ENCODE measurements around the gene WHRN.

WHRN gene

DNA sequence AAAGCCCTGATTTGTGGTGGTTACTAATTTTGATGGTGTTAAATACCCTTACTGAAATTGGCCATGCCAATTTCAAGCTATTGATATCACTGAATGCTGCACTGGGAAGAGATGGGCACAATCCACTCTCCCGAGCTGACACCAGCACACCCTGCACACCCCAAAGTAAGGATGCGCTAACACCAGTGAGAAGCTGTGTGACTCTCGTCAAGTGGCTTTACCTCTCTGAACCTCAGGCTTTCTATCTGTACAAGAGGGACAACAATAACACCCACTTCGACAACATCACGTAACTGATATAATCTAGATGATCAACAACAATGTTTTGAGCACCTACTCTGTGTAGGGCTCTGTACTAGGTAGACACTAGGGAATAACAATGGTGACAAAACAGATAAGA is 109.5 kb downstream of the WHRN start:
- no peak for DNase-seq

DNA sequence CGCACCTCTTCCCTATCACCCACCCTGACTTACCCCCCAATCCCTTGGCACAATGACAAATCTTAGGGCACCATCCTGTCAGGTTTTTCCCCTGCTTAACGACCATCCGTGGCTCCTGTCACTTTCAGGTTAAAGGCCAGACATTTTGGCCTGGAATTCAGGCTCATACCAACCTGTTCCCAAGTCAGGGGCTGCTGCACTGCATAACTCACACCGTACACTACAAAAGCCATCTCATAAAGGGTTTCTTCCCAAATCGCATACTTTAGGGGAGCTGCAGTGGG is 110.0 kb downstream of the WHRN start:
- no peak for DNase-seq

DNA sequence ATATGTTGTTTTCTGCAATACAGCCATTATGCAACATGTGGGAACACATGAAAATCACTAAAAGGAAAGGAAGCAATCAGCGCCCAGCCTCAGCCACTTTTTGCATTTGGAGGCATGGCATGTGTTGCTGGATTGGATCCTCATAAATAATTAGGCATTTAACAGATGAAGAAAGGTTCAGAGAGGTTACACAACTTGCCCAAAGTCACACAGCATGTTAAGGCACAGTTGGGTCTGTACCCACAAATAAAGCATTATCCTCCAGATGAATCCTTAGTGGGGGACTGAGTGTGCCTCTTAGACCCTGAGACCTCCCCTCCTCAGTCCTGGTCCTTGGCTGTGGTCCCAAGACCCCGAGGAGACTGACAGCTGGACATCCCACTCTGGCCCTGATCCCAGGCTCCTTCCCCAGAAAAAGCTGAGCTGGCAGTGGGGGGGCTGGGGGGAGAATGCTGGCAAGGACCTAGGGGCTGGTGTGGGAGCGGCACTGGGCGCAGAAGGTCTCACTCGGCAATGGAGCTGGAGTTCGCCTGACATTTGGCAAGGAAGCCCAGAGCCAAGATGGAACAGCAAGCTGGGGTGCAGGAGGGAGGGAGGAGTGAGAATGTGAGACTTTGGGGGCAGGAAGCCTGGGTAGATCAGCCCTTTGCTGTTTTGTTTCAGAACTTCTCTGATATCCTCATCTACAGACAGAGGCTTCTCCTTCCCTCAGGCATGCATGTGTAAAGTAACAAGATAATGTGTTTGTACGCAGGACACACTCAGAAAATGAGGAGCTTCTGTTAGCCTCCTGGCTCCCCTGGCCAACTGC is 110.5 kb downstream of the WHRN start:
- DNase-seq: no peak

DNA sequence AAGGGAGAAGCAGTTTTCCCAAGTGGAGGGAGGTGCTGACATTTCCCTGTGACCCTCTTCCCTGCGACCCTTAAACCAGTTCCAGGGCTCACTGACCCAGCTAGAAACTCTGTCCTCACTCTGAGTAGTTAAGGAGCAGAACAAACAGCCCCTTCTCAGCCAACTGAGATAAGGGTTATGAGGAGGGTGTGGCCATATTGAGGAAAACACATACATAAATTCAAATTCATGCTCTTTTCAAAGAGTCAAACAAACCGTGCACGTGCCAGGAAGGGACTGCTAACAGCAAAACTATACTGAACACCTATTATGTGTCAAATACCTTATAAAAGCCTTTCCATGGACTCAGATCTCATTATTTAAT is 112.5 kb downstream of the WHRN start:
- no peak for DNase-seq

DNA sequence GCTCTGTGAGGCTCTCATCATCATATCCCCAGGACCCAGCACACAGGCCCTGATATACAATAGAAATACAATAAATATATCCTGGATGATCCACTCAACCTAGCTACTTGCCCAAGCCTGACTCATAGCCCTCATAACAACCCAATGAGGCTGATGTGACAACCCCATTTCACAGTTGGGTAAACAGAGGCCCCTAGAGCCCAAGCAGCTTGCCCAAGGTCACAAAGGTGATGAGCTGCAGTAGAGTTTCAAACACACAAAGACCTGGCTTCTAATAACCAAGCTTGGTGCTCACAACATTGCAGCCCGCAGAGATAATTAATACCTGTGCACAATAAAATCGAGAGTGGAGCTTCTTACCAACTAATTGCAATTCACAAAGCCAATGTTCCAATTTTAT is 114.3 kb downstream of the WHRN start:
- no peak for DNase-seq

DNA sequence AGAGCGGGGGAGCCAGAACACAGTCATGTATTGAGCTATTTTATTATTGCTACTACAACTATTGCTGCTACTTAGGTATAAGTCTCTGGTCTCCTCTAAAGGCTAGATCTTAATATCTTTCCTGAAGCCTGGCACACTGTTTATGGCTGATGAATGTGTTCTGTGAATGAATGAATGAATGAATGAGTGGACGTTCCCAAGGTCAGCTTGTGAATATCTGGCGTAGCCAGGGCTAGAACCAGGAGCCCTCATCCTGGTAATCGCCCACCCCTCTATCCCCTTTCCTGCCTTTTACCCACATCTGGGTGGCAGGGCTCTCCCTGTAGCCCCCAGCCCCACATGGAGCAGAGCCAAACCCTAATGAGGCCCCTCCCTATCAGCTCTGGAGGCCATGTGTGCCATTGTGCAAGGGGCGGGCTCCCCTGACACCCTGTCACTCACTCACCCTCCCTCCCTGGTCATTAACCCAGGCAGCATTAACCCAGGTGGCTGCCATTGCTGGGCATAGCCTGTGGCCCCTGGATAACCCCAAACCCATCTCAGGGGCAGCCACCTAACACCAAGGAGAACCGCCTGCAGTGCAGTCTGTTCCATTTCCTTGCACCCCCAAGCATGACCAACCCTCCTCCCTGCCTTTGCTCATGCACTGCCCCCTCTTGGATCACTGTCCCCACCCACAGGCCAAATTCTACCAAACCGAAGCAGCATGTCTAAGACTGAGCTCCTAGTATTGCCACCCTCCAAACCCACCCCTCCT is 115.5 kb downstream of the WHRN start:
- peak in 1 of 5 donors; percentile 18 for DNase-seq

DNA sequence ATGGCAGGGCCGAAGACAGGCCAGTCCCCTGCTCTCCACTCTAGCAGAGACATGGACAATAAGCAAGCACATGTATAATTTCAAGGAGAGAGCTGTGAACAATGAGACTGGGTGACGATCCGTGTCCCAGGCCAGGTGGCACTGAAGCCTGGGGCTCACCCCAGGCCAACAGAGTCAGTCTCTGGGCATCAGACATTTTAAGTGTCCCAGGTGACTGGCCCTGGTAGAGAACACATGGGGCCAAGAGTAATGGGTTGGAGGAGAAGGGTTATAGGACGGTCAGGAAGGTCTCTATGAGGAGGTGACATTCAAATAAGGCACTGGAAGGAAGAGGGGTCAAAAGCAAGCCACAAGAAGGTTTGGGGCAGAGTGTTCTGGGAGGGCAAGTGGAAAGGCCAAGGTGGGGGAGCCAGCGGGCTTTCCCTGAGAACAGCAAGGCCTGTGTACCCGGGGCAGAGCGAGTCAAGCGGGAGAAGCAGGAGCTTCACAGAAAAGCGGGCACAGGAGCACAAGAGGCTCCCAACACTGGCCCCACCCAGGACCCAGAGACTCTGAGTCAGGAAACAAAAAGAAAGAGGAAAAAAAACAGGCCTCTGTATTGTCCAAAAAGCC is 116.4 kb downstream of the WHRN start:
- DNase-seq: no peak

DNA sequence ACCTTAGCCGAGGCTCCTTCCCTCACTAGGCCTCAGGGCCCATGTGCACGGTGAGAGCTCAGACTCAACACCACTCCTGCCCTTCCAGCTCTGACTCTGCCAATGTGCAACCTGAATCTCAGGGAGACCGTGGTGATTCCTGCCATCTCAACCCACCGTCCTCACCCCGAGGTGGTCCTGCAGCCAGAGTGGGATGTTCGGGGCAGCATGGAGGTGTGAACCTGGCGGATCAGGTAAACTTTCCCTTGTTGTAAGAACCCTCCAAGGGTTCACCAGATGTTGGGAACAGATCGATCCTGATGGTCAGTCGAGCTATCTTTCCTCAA is 117.0 kb downstream of the WHRN start:
- DNase-seq: no peak

DNA sequence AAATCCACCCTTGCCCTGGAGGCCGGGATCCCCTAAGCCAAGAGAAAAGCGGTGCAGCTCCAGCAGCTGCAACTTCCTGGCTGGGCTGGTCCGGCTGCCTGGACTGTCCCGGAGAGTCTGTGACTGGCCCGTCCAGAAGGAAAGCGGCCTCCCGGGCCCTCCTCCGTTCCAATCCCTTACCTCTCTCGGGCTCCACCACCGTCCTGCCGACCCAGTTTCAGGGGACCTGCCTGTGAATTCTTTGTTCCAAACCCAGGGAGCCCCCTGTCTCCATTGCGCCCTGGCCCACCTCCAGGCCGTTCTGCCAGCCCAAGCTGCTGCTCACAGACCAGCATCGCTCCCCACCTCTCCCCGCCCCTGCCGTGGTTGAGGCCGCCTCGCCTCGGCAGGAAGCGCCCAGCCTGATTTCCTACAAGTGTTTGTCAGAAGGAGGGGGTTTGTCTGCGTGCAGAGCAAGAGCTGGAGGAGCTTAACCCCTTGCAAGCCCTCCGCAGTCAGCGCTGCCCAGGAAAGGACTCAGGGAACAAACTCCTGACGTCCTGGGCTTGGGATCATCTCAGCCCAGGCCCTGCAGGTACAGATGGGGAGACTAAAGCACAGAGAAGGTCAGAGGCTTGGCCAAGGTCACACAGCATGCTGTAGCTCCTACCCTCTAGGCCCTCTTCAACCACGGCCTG is 117.5 kb downstream of the WHRN start, which contains the start of gene AKNA:
Gene AKNA, minus strand, starts transcription at position 303 of the 677 bp plus-strand sequence. CDS start 6,649 bp downstream, outside the sequence.
- peak; percentile 58 to 91 (median 73) for DNase-seq

DNA sequence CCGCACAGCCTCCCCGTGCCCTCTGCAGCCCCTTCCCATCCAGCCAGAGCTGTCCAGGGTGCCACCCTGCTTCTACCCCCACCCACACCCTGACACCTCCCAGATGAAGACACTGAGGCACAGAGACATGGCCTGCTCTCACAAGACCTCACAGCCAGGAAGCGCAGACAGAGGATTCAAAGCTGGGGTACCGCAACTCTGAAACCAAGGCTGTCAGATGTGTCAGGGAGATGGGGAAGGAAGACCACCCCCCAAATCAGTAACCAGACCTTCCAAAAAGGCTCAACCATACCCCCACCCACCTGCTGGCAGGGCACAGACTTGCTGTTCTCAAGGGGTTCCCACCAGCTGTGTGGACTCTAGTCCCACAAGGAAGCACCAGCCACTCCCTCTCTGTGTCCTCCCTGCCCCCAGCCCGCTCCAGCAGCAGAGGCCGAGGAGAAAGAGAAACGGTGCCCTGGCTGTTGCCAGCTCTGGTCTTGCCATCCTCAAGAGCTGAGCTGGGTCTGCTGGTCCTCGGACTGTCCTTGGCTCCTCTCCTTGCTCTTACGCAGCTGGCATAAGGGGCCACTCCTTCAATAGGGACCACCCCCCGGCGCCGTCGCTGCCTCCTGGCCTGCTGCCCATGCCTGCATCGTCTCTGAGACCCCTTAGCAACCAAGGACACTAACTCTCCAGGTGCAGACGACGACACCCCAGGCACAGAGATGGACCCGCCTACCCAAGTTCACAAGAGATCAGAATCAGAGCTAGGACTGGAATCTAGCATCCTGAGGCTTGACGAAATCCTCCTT is 118.2 kb downstream of the WHRN start:
- DNase-seq: peak in 1 of 5 donors; percentile 44

DNA sequence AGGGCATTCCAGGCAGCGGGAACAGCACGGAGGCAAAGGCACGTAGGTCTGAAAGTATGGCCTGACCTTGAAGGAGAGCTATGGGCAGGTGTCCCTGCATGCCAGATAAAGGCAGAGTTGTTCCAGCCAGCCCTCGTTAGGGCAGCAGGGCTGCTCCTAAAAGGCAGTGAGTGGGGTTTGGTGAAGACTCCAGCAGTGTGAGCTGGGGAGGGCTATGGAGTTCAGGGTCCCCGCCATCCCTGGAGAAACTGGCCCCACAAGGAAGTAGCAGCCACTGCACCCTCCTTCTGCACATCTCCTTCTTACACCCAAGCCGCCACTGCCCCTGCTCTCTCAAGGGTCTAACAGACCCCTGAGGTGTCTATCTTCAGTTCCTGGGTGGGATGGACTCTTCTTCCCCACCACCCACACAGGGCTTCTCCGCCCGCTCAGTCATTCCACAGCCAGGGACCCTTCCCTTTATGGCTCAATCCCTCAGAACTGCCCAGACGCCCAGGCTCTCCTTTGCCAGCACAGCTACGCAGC is 118.8 kb downstream of the WHRN start:
- DNase-seq: peak in 1 of 5 donors; percentile 34

DNA sequence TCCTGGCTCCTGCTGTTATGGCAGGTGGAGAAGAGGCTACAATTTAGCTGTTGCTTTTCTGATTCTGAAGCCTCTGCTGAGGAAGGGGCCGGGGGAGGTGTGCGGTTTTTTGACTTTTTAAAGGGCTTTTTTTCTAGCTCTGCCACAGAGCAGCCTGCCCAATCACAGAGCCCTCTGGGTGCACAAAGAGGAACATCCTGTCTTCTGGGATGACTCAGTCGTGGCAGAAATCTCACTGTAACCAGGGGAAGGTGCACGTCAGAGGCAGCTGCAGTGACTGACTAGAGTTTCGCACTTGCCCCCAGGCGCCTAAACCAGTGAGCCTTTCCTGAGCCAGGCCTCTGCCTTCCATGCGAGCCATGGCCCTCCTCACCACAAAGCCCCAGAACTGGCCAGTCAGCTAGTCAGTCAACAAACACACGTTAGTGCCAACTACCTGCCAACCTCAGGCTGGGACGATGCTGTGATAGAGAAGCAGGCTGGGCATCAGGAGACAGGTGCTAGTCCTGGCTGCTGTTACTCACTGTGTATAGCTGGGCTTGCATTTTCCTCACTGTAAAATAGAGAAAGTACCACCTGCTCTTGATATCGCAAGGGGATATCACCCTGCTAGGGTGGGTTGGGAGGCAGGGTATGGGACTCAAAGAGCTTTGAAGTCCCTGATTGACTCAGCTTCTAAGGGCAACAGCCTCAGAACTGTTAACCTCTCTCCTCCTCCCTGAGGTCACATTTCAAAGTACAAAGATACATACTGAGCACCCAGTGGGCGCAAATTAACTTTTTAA is 119.7 kb downstream of the WHRN start:
- DNase-seq: peak; percentile 71 to 98 (median 81)

DNA sequence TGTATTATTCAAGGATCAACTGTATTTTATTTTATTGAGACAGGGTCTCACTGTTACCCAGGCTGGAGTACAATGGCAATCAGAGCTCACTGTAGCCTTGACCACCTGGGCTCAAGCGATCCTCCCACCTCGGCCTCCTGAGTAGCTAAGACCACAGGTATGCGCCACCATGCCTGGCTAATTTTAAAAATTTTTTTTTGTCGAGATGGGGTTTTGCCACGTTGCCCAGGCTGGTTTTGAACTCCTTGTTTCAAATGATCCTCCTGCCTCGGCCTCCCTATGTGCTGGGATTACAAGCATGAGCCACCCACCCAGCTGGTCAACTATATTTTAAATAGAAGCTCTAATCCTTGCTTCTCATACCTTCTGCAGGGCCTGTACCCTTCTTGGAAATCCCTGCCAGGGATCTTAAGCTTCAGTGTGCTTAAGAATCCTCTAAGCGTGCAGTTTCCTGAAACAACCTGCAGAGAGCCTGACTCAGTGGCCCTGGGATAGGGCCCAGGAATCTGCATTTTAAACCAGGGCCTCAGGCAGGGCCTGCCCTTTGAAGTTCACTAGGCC is 120.4 kb downstream of the WHRN start:
- DNase-seq: no peak

DNA sequence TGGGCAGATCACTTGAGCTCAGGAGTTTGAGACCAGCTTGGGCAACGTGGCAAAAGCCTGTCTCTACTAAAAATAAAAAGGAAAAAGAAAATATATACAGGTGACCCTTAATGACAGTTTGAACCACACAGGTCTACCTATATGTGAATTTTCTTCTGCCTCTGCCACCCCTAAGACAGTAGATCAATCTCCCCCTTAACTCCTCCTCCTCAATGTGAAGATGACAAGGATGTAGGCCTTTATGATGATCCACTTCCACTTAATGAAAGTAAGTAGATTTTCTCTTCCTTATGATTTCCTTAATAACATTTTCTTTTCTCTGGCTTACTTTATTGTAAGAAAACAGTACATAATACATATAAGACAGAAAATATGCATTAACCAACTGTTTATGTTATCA is 120.9 kb downstream of the WHRN start:
- peak in 1 of 5 donors; percentile 27 for DNase-seq

DNA sequence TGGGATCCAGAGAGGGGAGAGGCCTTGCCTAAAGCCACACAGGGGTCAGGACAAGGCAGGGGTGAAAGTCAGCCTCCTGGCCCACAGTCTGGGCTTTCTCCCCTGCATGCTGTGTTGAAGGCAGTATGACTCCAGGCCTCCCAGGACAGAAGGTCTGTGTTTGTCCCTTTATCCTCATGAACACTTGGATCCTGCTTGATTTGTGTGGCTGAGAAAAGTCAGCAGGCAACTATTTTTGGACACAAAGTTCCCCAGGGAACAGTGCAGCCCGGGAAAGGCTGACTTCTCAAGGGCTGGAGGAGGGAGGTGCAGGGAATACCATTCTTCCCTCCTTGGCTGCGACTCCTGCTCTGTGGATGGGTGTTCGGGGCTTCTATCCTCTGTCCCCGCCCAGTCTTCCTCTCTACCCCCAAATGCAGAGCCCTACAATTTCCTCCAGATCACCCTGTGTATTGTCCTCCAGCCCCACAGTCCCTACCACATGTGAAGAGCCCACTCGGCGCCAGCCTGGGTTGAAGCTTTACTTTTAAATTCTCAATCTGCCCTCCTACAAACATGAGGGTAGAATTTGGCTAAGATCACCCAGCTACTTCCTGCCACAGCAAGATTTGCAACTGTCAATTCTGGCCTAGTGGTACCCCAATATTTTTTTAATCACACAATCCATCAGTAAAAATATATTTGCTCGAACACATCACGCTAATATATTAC is 121.6 kb downstream of the WHRN start:
- peak in 1 of 5 donors; percentile 28 for DNase-seq

DNA sequence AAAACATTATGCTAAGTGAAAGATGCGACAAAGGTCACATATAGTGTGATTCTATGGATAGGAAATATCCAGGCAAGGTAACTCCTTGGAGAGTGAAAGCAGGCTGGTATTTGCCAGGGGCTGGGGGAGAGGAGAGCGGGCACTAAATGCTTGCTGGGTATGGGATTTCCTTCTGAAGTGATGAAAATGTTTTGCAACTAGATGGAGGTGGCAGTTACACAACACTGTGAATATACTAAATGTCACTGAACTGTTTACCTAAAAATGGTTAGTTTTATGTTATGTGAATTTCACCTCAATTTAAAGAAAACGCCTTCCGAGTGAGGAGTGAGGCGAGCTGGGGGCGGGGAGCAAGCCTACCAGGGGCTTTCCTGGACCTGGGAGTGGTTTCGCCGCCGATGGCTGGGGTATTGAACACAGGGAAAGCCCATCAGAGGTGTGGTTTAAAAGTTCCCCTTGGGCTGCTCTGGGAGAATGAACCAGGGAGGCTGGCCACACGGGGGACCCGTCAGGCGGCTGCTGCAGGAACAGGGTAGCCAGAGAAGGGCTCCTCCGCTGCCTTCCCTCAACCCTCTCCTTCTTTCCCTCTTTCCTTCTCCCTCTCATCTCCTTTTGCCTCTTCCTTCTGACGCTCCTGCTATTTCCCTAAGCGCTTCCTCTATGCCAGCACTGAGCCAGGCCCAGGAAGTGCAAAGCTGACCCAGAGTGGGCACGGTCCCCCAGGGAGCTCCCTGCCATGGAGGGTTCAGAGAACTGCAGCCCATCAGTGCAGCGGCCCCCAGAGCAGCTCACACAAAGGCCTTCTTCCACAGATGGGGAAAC is 122.4 kb downstream of the WHRN start:
- peak; percentile 58 to 70 (median 66) for DNase-seq

DNA sequence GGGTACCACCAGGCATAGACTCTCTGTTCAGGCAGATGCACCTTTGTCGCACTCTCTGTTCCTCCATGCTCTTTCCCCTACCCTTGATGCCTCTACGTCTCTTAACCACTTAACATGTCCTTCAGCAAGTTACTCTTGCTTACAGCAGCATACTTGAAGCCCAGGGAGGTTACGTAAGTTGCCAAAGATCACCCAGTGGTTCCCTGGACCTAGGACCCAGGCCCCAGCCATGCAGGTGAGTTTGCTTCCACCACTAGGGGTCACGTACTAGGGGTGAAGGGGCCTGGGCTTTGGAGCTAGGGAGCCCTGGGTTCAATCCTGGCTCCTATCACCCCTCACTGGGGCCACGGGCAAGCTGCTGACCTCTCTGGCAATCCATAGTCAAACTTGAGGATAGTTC is 126.4 kb downstream of the WHRN start:
- DNase-seq: no peak

DNA sequence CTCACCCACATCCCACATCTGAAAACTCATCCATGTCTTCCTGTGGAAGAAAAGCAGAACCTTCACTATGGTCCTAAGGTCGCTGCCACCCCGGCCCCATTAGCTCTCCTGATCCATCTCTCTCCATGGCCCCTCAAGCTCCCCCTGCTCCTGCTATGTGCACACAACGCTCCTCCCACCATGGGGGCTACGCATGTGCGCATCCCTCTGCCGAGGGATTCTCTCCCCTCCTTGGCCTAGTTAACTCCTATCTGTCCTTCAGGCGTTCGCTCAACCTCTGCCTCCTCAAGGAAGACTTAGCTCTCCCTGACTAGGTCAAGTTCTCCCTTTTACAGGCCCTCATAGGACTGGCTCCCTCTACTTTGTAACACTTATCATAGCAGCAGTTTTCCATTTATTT is 127.3 kb downstream of the WHRN start:
- no peak for DNase-seq
